ENCODE results near the gene SLC9A9.

DNA sequence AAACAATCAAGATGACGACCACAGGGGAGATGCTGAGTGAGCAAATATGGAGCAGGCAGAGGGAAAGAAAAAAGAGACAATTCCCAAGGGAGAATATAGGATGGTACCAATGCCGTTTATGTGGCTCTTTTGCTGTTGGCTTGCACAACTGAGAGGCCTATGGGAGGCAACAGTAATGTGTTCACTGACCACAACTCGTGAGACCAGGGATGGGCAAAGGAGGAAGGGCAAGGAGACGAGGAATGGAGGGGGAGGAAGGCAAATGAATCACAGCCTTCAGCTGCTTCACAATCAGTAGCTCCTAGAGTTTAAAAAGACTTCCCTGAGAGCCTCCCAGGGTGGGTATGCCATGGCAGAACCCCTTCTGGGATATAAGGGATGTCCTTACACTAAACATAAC lies 131.5 kb downstream of the SLC9A9 start:
- TF ChIP-seq POLR2A (IDR thresholded peaks at IDR 0.05; ENCODE audit: low read length): no peak
- TF ChIP-seq GATA1 (IDR thresholded peaks at IDR 0.05; ENCODE audit: low read depth, low read length): no peak
